SK-N-SH treated with all-trans-retinoic acid at 6 μM for 48 hours (cell line): Measurements from ENCODE around the gene MAPKBP1.
"Not testable (repeated sequence)": the region's sequence is repeated elsewhere in the genome, so short reads cannot be mapped to it uniquely, and the experiment has no call there.

ENCODE experiments used
- BACH2 ChIP-seq: fragments of 250-450 bp; sonication (Bioruptor Pico); IDR thresholded peaks from 2 replicates; pipeline ENCODE4 v1.9.0; 2021; ENCODE audit warnings: mild to moderate bottlenecking, borderline replicate concordance
- CREB5 ChIP-seq: fragments of 250-450 bp; sonication (Bioruptor Pico); IDR thresholded peaks from 2 replicates; pipeline ENCODE4 v1.5.1; 2020; ENCODE audit warnings: low read depth, mild to moderate bottlenecking, moderate library complexity
- CSDC2 ChIP-seq: fragments of 250-450 bp; sonication (Bioruptor Pico); IDR thresholded peaks from 2 replicates; pipeline ENCODE4 v1.5.0; 2020; ENCODE audit warnings: mild to moderate bottlenecking, moderate library complexity
- PATZ1 ChIP-seq: fragments of 250-450 bp; sonication (Bioruptor Pico); IDR thresholded peaks from 2 replicates; pipeline ENCODE4 v1.8.0; 2020; ENCODE audit warnings: mild to moderate bottlenecking, moderate library complexity, borderline replicate concordance
- RARB ChIP-seq: fragments of 250-450 bp; sonication (Bioruptor Pico); IDR thresholded peaks from 2 replicates; pipeline ENCODE4 v1.8.0; 2021; ENCODE audit warnings: mild to moderate bottlenecking, moderate library complexity
- TSHZ2 ChIP-seq: fragments of 250-450 bp; sonication (Bioruptor Pico); IDR thresholded peaks from 2 replicates; pipeline ENCODE4 v1.5.0; 2020; ENCODE audit warnings: mild to moderate bottlenecking, moderate library complexity
- ZNF70 ChIP-seq: fragments of 450-650 bp; formaldehyde crosslinking; IDR thresholded peaks from 2 replicates; pipeline ENCODE4 v1.5.0; 2020; ENCODE audit warnings: mild to moderate bottlenecking, moderate library complexity

- not testable (repeated sequence) for TF ChIP-seq TSHZ2 (CRISPR knock-in tag); BACH2 (CRISPR knock-in tag); PATZ1 (CRISPR knock-in tag); ZNF70; CSDC2 (CRISPR knock-in tag); RARB (CRISPR knock-in tag); CREB5 (CRISPR knock-in tag)
These were observed 38.8 kb upstream of the MAPKBP1 start for GRCh38 chr15:41735492-41735891.
